Subcutaneous abdominal adipose tissue (tissue), 5 donors: ENCODE results near the gene NBAS.

Experiments used
- H3K27ac ChIP-seq: one replicate; pipeline ENCODE4 v1.7.0; 2013; ENCODE audit warnings: low read depth, mild to moderate bottlenecking, inconsistent platforms, low read length, moderate library complexity
- H3K27me3 ChIP-seq, 5 donors: one replicate each; pipeline ENCODE4 v1.7.0; 2013; ENCODE audit warnings: low read length in 5 of 5, inconsistent platforms in 1 of 5; ENCODE audit not compliant: control insufficient read depth in 5 of 5, insufficient read depth in 4 of 5
- H3K36me3 ChIP-seq, 5 donors: one replicate each; pipeline ENCODE4 v1.7.0; 2013; ENCODE audit warnings: low read length in 5 of 5; ENCODE audit not compliant: control insufficient read depth in 5 of 5, insufficient read depth in 5 of 5
- H3K4me1 ChIP-seq, 5 donors: one replicate each; pipeline ENCODE4 v1.7.0; 2013; ENCODE audit warnings: low read length in 5 of 5, mild to moderate bottlenecking in 3 of 5, moderate library complexity in 1 of 5; ENCODE audit not compliant: control insufficient read depth in 5 of 5, insufficient read depth in 5 of 5
- H3K4me3 ChIP-seq, 5 donors: one replicate each; pipeline ENCODE4 v1.7.0; 2013; ENCODE audit warnings: low read length in 5 of 5, low read depth in 1 of 5
- H3K9ac ChIP-seq, 5 donors: one replicate each; pipeline ENCODE4 v1.7.0; 2013; ENCODE audit warnings: low read length in 5 of 5, mild to moderate bottlenecking in 4 of 5, moderate library complexity in 3 of 5
- H3K9me3 ChIP-seq, 5 donors: one replicate each; pipeline ENCODE4 v1.7.0; 2013; ENCODE audit warnings: low read length in 5 of 5; ENCODE audit not compliant: control insufficient read depth in 5 of 5
- donor health status: healthy.
- donor health status: healthy.
- donor health status: healthy.
- donor health status: healthy.
- donor health status: healthy.

Gene NBAS

DNA sequence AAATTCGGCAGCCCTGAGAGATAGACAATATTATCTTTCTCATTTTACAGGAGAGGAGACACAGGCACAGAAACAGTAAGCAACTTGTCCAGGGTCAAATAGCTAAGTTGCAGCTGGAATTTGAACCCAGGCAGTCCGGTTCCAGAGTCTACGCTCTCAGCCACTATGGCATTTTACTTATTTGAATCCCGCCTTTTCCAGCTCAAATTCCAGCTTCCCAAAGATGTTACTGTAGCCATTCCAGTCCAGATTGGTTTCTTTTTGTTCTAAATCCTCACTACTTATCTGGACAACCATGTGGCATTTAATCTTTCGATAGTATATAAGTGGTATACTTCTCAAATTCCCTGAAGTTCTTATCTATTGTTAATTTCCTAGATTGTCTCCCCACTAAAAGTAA is 125.7 kb downstream of the NBAS start:
- Histone ChIP-seq H3K36me3 (peaks cover 0 to 7% (median 0%) of the 10 kb centered on the region in 5 donors), H3K9ac (no peak overlapping the region), H3K4me1 (no peaks in the 10 kb centered on the region), H3K27me3 (no peaks in the 10 kb centered on the region), H3K9me3 (no peaks in the 10 kb centered on the region), H3K4me3 (no peak overlapping the region), H3K27ac (no peak overlapping the region)

- H3K36me3 ChIP-seq, result peaks cover 0 to 7% (median 0%) of the 10 kb centered on the region in 5 donors
Observed at GRCh38 chr2:15432642-15433256, 128.4 kb downstream of the NBAS start.

GRCh38 chr2:15429032-15429431 is 132.1 kb downstream of the NBAS start:
- Histone ChIP-seq H3K4me1 (no peaks in the 10 kb centered on the region), H3K27ac (no peak overlapping the region), H3K36me3 (peaks cover 3 to 7% (median 4%) of the 10 kb centered on the region in 5 donors), H3K4me3 (no peak overlapping the region), H3K9me3 (no peaks in the 10 kb centered on the region), H3K27me3 (no peaks in the 10 kb centered on the region), H3K9ac (no peak overlapping the region)

More at GRCh38 chr2:15432642-15433256, 128.4 kb downstream of the NBAS start:
- no peak overlapping the region for H3K27ac ChIP-seq
- H3K9me3 ChIP-seq, result no peaks in the 10 kb centered on the region
- no peak overlapping the region for H3K4me3 ChIP-seq
- H3K4me1 ChIP-seq, result no peaks in the 10 kb centered on the region
- no peak overlapping the region for H3K9ac ChIP-seq
- H3K27me3 ChIP-seq, result no peaks in the 10 kb centered on the region

GRCh38 chr2:15427987-15428386 is 133.1 kb downstream of the NBAS start:
- H3K9ac ChIP-seq, result no peak overlapping the region
- peaks cover 6 to 11% (median 10%) of the 10 kb centered on the region in 5 donors for H3K36me3 ChIP-seq
- H3K9me3 ChIP-seq, result no peaks in the 10 kb centered on the region
- H3K4me3 ChIP-seq, result no peak overlapping the region
- no peaks in the 10 kb centered on the region for H3K27me3 ChIP-seq
- no peak overlapping the region for H3K27ac ChIP-seq
- H3K4me1 ChIP-seq, result no peaks in the 10 kb centered on the region

GRCh38 chr2:15426606-15427005 is 134.5 kb downstream of the NBAS start:
- H3K9ac ChIP-seq, result no peak overlapping the region
- H3K9me3 ChIP-seq, result no peaks in the 10 kb centered on the region
- no peak overlapping the region for H3K4me3 ChIP-seq
- no peaks in the 10 kb centered on the region for H3K27me3 ChIP-seq
- H3K4me1 ChIP-seq, result no peaks in the 10 kb centered on the region
- no peak overlapping the region for H3K27ac ChIP-seq
- H3K36me3 ChIP-seq, result peaks cover 6 to 11% (median 10%) of the 10 kb centered on the region in 5 donors

DNA sequence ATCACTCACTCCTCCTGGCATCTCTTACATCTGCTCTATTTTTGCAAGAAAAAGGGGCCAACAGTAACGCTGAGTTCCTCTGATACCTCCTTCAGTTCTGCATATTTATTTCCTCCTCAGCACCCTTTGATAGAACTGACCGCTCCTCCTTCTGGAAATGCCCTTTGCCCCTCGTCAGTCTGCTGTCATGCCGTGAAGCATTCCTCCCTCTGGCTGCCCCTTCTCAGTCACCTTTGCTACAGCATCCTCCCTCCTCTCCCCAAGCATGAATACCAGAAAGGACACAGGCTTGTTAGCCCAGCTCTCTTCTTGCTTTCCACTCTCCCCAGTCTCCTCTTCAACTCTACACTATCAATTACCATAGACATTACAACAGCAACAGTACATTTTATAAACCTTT is 135.4 kb downstream of the NBAS start:
- Histone ChIP-seq H3K4me1 (no peaks in the 10 kb centered on the region), H3K4me3 (no peak overlapping the region), H3K9me3 (no peaks in the 10 kb centered on the region), H3K36me3 (peaks cover 6 to 11% (median 7%) of the 10 kb centered on the region in 5 donors), H3K27me3 (no peaks in the 10 kb centered on the region), H3K27ac (no peak overlapping the region), H3K9ac (no peak overlapping the region)

GRCh38 chr2:15421753-15422152 is 139.4 kb downstream of the NBAS start:
- H3K4me3 ChIP-seq, result no peak overlapping the region
- no peaks in the 10 kb centered on the region for H3K27me3 ChIP-seq
- no peak overlapping the region for H3K9ac ChIP-seq
- H3K36me3 ChIP-seq, result peaks cover 8 to 30% (median 10%) of the 10 kb centered on the region in 5 donors
- H3K9me3 ChIP-seq, result no peaks in the 10 kb centered on the region
- no peak overlapping the region for H3K27ac ChIP-seq
- no peaks in the 10 kb centered on the region for H3K4me1 ChIP-seq

DNA sequence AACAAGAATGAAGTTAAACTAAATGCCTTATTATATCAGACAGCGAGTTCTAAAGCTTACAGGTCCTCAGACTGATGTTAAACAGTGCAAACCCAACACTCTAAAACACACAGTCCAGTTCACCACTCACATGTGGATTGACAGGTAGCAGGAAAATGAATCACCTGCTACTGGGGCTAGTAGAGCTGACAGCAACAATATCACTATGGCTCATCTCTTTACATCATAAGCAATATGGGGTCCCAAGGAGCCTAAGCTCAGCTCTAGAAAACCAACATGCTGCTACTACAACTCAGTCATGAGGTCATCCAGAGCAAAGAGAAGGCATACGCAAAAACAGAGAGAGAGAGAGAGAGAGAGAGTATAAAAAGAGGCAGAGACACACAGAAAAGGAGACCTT is 145.4 kb downstream of the NBAS start:
- Histone ChIP-seq H3K4me1 (peaks cover 0 to 18% (median 5%) of the 10 kb centered on the region in 5 donors), H3K27ac (no peak overlapping the region), H3K9ac (no peak overlapping the region), H3K36me3 (peaks cover 8 to 41% (median 23%) of the 10 kb centered on the region in 5 donors), H3K27me3 (no peaks in the 10 kb centered on the region), H3K4me3 (no peak overlapping the region), H3K9me3 (no peaks in the 10 kb centered on the region)

- Histone ChIP-seq H3K36me3 (peaks cover 10 to 31% (median 26%) of the 10 kb centered on the region in 5 donors), H3K27ac (no peak overlapping the region), H3K27me3 (no peaks in the 10 kb centered on the region), H3K9ac (peak overlapping the region in 1 of 5 donors; percentile 42), H3K4me1 (peaks cover 0 to 18% (median 5%) of the 10 kb centered on the region in 5 donors), H3K9me3 (no peaks in the 10 kb centered on the region), H3K4me3 (no peak overlapping the region)
Observed at GRCh38 chr2:15412779-15413178, 148.4 kb downstream of the NBAS start.

- no peaks in the 10 kb centered on the region for H3K27me3 ChIP-seq
- no peak overlapping the region for H3K4me3 ChIP-seq
- no peak overlapping the region for H3K27ac ChIP-seq
- H3K4me1 ChIP-seq, result peaks cover 0 to 18% (median 5%) of the 10 kb centered on the region in 5 donors
- no peak overlapping the region for H3K9ac ChIP-seq
- peaks cover 10 to 33% (median 26%) of the 10 kb centered on the region in 5 donors for H3K36me3 ChIP-seq
- H3K9me3 ChIP-seq, result no peaks in the 10 kb centered on the region
Observed at GRCh38 chr2:15412309-15412708, 148.8 kb downstream of the NBAS start.
